OCI-M1 (cell line): Measurements from ENCODE around the gene CPNE2.
"Not testable (repeated sequence)": the region's sequence is repeated elsewhere in the genome, so short reads cannot be mapped to it uniquely, and the experiment has no call there.

ENCODE experiments used
- DNase-seq: peaks from one replicate; lab custom pipeline; 2025; lab: John Stamatoyannopoulos, UW

CPNE2 gene

GRCh38 chr16:57098188-57098841 is 5.9 kb downstream of the CPNE2 start:
- DNase-seq: no peak

GRCh38 chr16:57099965-57100364 is 7.6 kb downstream of the CPNE2 start:
- not testable (repeated sequence) for DNase-seq

GRCh38 chr16:57100445-57100844 is 8.1 kb downstream of the CPNE2 start:
- no peak for DNase-seq

- no peak for DNase-seq
Measured at GRCh38 chr16:57102888-57103851, 10.8 kb downstream of the CPNE2 start.

- no peak for DNase-seq
Measured at GRCh38 chr16:57104706-57105105, 12.3 kb downstream of the CPNE2 start.

- no peak for DNase-seq
Measured at GRCh38 chr16:57105184-57105583, 12.8 kb downstream of the CPNE2 start.

GRCh38 chr16:57106767-57107166 is 14.4 kb downstream of the CPNE2 start:
- no peak for DNase-seq

- DNase-seq: peak; percentile 51
Measured at GRCh38 chr16:57107321-57107922, 15.0 kb downstream of the CPNE2 start.

GRCh38 chr16:57108432-57108831 is 16.0 kb downstream of the CPNE2 start:
- no peak for DNase-seq

DNA sequence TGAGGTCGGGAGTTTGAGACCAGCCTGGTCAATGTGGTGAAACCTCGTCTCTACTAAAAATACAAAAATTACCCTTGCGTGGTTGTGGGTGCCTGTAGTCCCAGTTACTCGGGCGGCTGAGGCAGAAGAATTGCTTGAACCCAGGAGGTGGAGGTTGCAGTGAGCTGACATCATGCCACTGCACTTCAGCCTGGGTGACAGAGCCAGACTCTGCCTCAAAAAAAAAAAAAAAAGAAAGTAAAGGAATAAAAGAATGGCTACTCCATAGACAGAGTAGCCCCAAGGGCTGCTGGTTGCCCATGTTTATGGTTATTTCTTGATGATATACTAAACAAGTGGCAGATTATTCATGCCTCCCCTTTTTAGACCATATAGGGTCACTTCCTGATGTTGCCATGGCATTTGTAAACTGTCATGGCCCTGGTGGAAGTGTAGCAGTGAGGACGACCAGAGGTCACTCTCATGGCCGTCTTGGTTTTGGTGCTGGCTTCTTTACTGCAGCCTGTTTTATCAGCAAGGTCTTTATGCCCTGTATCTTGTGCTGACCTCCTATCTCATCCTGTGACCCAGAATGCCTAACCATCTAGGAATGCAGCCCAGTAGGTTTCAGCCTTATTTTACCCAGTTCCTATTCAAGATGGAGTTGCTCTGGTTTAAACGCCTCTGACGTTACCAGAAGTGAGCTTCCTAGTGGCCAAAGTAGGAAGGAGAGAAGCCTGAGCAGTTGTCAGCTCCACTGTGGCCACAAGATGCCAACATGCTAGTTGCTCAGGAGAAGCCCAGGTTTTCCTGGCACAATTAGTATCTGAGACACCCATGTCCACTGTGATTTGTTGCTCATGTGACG is 17.1 kb downstream of the CPNE2 start:
- not testable (repeated sequence) for DNase-seq

GRCh38 chr16:57110937-57111336 is 18.6 kb downstream of the CPNE2 start:
- DNase-seq: no peak

DNA sequence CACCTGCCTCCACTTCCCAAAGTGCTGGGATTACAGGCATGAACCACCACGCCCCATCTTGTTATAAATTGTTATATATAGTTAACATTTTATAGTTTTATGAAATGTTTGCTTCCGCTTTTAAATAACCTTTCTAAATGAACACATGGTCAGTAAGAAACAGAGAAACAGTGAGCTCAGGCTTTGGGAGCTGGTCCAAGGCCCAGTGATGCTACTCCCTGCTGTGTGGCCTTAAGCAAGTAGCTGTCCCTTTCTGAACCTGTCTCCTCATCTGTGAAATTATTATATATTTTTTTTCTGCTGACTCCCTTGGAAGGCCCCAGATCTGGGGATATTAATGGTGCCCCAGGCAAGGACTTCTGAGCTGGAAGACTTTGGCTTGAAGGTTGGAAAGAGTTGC is 19.0 kb downstream of the CPNE2 start:
- DNase-seq: no peak

GRCh38 chr16:57112403-57113041 is 20.1 kb downstream of the CPNE2 start:
- no peak for DNase-seq

DNA sequence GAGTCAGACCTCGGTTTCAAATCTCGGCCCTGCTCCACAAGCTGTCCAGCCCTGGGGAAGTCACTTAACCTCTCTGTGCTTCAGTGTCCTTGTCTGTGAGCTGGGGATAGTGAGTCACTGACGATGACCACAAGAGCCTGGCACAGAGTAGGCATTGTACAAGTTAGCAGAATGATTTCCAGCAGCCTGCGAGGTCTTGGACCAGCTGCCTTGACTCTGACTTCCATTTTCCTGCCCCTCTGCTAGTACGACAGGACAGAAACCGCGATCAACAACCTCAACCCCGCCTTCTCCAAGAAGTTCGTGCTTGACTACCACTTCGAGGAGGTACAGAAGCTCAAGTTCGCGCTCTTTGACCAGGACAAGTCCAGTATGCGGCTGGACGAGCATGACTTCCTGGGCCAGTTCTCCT is 20.7 kb downstream of the CPNE2 start:
- no peak for DNase-seq

DNA sequence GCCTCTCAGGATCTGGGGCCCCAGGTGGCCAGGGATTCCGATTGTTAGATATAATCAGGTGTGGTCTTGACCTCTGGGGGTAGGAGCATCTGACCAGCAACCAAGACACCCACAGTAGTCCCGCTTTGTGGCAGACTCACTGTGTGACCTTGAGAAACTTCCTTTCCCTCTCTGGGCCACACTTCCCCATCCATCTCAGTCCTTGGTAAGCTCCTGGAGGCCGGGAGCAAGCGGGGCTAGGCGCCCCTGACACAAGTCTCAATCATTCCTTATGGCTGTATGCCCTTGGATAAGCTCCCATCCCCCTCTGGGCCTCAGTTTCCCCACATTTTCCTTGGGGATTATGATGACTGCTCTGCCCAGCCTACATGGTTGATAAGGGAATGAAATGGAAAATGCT is 21.3 kb downstream of the CPNE2 start:
- no peak for DNase-seq

GRCh38 chr16:57115168-57115513 is 22.8 kb downstream of the CPNE2 start:
- no peak for DNase-seq

GRCh38 chr16:57115514-57116182 is 23.3 kb downstream of the CPNE2 start:
- DNase-seq: peak; percentile 35

GRCh38 chr16:57118461-57119084 is 26.2 kb downstream of the CPNE2 start:
- DNase-seq: no peak

- no peak for DNase-seq
Measured at GRCh38 chr16:57123216-57123973, 31.0 kb downstream of the CPNE2 start.
